Activated T-helper 17 cell treated with anti-CD3 and anti-CD28 coated beads, Interleukin-2, amount 50 U/mL, for 72 hours (primary cell): ENCODE results near the gene ZNF385B. TPM values are rescaled to one million over a fixed set of nuclear protein-coding genes. Genes with fewer than 3 reads are reported as not detected.

Experiments used
- ATAC-seq: fragments of 150-1000 bp; cut with Tn5 transposase; replicated peaks from 2 replicates; pipeline ENCODE4 v1.10.0; 2021; ENCODE audit warnings: mild to moderate bottlenecking, moderate library complexity
- H3K27ac Mint-ChIP-seq: one replicate; pipeline ENCODE4 v1.8.0; 2022; ENCODE audit warnings: mixed read lengths
- H3K27me3 Mint-ChIP-seq: one replicate; pipeline ENCODE4 v1.8.0; 2022; ENCODE audit warnings: mixed read lengths
- H3K36me3 Mint-ChIP-seq: one replicate; pipeline ENCODE4 v1.8.0; 2022; ENCODE audit warnings: low read depth, mild to moderate bottlenecking, mixed read lengths
- H3K4me1 Mint-ChIP-seq: one replicate; pipeline ENCODE4 v1.8.0; 2022; ENCODE audit warnings: mixed read lengths
- H3K4me3 Mint-ChIP-seq: one replicate; pipeline ENCODE4 v1.8.0; 2022; ENCODE audit warnings: mild to moderate bottlenecking, mixed read lengths
- H3K9me3 Mint-ChIP-seq: one replicate; pipeline ENCODE4 v1.8.0; 2022; ENCODE audit warnings: mixed read lengths
- total RNA-seq, 2 donors: library from RNA; stranded (reverse); gene quantifications; one replicate each; pipeline ENCODE4 v1.2.3, GENCODE V29; 2022

Gene ZNF385B
- total RNA-seq, 2 donors from 2014 or later: not detected

DNA sequence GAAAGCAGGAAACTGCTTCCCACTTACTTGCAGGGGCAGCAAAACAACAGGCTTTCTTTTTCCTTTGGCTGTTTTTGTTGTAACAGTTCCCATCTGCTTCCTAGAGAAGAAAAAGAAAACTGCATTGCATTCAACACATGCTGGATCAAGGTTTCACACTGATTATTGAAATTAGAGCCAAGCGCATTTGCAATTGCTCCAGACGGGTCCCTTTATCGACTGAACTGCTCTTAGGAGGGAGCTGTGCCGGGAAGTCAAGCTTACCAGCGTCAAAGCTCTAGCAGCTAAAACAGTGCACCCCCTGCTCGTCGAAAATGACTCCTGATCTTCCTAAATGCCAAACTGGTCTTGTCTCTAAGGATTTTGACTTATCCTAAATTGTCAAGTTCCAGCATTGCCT is 432.8 kb downstream of the ZNF385B start:
- no peaks in the 10 kb centered on the region for H3K4me1 Mint-ChIP-seq
- no peaks in the 10 kb centered on the region for H3K9me3 Mint-ChIP-seq
- H3K4me3 Mint-ChIP-seq: no peak overlapping the region
- H3K36me3 Mint-ChIP-seq: no peaks in the 10 kb centered on the region
- ATAC-seq: no peak
- H3K27ac Mint-ChIP-seq: no peak overlapping the region
- H3K27me3 Mint-ChIP-seq: peaks cover 4% of the 10 kb centered on the region

DNA sequence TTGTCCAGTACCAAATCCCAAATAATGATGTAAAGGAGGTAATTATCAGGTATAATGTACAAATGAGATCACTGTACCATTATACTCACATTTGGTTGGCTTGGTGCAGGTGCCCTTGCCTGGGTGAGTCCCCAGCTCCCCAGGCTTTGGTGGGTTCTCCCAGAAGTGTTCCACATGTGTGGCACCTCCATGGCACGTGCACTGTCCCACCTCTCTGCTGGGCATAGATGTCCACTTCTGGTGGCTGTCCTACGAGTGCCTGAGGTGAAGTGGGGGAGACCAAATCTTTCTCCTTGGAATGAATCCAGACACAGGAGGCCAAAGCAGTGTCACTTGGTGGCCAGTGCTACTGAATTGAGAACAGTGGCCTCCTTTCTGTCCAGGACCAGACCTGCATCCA is 434.3 kb downstream of the ZNF385B start:
- no peak overlapping the region for H3K4me3 Mint-ChIP-seq
- H3K27me3 Mint-ChIP-seq: peaks cover 4% of the 10 kb centered on the region
- H3K36me3 Mint-ChIP-seq: no peaks in the 10 kb centered on the region
- H3K9me3 Mint-ChIP-seq: no peaks in the 10 kb centered on the region
- no peak overlapping the region for H3K27ac Mint-ChIP-seq
- H3K4me1 Mint-ChIP-seq: no peaks in the 10 kb centered on the region
- no peak for ATAC-seq

DNA sequence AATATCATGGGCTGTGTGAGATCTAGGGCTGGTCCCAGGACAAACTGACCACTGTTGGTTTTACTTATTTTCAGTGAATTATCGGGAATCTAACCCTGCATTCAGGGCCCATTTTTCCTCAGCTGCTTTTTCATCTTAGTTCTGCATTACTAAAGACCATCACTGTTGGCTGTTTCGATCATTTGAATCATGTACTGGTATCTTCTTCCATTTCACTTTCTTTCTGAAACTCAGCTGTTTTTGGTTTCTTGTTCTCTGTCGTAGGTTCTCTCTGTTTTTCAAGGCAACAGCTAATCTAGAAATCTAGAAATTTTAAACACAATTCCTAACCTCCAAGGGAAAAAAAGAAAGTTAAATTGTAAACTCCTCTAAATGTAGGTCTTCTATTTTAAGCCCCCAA is 436.8 kb downstream of the ZNF385B start:
- no peaks in the 10 kb centered on the region for H3K4me1 Mint-ChIP-seq
- no peak overlapping the region for H3K27ac Mint-ChIP-seq
- no peaks in the 10 kb centered on the region for H3K36me3 Mint-ChIP-seq
- H3K4me3 Mint-ChIP-seq: no peak overlapping the region
- H3K9me3 Mint-ChIP-seq: no peaks in the 10 kb centered on the region
- ATAC-seq: no peak
- peaks cover 4% of the 10 kb centered on the region for H3K27me3 Mint-ChIP-seq

DNA sequence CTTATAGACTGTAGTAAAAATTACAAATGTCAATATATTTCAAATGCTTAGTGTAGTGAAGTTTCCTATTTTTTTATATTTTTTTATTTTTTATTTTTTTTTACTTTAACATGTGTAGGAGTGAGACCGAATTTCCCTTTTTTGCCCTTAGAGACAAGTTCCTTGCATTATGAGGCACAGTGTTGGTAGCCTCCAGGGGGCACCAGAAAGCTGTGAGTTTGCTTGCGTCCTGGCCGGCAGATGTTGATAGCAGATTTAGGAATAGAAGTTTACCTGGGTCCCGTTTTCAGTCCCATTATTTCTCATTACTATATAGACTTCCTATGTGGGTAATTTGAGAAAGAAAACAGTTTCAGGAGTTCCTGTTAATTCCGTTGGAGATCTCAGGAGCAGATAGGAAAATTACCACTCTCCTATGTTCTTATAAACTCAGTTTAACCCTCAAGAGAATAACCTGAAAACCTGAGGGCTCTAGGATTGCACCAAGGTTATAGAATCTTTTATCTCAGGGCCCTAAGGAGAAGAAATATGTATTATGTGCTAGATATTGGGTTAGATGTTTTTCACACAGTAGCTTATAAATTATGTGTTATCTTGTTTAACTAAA is 439.3 kb downstream of the ZNF385B start:
- no peak overlapping the region for H3K4me3 Mint-ChIP-seq
- ATAC-seq: peak; percentile 39
- H3K9me3 Mint-ChIP-seq: no peaks in the 10 kb centered on the region
- H3K36me3 Mint-ChIP-seq: no peaks in the 10 kb centered on the region
- no peaks in the 10 kb centered on the region for H3K27me3 Mint-ChIP-seq
- H3K4me1 Mint-ChIP-seq: no peaks in the 10 kb centered on the region
- no peak overlapping the region for H3K27ac Mint-ChIP-seq

DNA sequence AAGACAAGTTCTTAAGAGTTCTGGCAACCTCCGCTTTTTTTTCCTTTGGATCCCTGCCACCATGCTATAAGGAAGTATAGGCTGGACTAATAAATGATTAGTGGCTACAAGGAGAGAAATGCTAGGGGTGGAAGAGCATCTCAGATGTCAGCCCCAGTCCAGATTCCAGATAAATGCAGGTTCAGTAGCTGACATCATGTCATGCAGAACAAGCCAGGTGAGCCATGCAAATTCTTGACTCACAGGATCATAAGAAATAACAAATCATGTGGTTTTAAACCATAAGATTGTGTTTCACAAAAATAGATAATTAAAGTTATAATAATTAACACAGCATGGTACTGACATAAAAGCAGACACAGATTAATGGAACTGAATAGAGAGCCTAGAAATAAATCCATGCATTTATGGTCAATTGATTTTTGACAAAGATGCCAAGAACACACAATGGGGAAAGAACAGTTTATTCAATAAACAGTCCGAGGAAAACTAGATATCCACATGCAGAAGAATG is 443.9 kb downstream of the ZNF385B start:
- no peaks in the 10 kb centered on the region for H3K27me3 Mint-ChIP-seq
- no peaks in the 10 kb centered on the region for H3K36me3 Mint-ChIP-seq
- H3K4me3 Mint-ChIP-seq: no peak overlapping the region
- H3K27ac Mint-ChIP-seq: no peak overlapping the region
- no peak for ATAC-seq
- H3K4me1 Mint-ChIP-seq: no peaks in the 10 kb centered on the region
- no peaks in the 10 kb centered on the region for H3K9me3 Mint-ChIP-seq

DNA sequence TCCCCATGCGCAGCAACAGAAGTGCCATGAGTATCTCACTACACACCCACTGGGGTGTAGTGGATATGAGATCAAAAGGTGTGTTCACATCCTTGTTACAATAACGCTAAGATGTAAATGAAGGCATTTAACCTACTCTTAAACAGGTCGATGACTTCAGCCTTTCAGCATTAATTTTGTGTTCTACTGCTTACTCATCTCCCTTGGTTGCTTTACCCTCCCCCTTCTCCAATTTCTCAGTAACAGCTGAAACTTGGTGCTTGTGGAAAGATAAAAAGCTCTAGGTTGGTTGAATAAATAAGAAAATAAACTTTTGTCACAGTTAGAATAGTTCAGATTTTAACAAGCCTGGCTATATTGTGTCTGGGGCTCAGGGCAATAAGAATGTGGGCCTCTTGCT is 449.3 kb downstream of the ZNF385B start:
- H3K4me1 Mint-ChIP-seq: no peaks in the 10 kb centered on the region
- no peaks in the 10 kb centered on the region for H3K36me3 Mint-ChIP-seq
- H3K9me3 Mint-ChIP-seq: no peaks in the 10 kb centered on the region
- H3K4me3 Mint-ChIP-seq: no peak overlapping the region
- no peak for ATAC-seq
- H3K27me3 Mint-ChIP-seq: peaks cover 7% of the 10 kb centered on the region
- H3K27ac Mint-ChIP-seq: no peak overlapping the region

DNA sequence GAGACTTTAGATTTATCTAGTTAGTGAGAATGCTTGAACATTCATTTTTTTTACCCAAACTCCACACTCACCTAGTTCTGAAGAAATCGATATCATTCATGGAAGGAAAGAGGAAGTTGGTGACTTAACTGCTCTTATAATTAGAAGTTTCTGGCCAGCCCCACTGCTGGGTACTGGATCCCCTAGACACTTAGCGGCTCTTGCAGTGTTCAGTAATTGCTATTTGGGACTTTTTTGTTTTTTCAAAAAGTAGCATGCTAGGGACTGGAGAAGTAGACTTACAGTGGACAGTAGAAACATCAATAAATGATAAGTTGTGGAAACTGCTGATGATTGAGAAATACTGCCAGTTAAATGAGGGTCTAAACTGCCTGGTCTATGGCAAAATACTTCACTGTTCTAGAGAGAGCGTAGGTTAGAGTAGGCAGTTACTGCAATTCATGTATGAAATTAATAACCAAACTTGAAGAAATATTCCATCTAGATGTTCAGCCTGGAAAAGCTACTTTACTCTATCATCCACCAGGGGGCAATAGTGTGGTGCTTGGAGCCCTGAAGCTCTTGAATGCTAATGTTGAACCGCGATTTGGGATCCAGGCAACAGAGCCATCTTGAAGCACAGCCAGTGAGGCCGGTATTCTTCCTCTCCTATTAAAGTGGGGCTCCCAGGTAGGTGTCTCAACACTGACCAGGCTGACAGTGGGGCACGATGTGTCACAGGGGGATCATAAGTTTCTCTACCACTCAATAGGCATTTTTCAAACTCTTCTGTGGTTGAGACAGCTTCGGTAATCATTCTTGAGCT is 450.7 kb downstream of the ZNF385B start:
- peak; percentile 23 for ATAC-seq
- Mint-ChIP-seq H3K4me3 (no peak overlapping the region), H3K36me3 (no peaks in the 10 kb centered on the region), H3K4me1 (no peaks in the 10 kb centered on the region), H3K9me3 (no peaks in the 10 kb centered on the region), H3K27ac (no peak overlapping the region), H3K27me3 (peaks cover 7% of the 10 kb centered on the region)

DNA sequence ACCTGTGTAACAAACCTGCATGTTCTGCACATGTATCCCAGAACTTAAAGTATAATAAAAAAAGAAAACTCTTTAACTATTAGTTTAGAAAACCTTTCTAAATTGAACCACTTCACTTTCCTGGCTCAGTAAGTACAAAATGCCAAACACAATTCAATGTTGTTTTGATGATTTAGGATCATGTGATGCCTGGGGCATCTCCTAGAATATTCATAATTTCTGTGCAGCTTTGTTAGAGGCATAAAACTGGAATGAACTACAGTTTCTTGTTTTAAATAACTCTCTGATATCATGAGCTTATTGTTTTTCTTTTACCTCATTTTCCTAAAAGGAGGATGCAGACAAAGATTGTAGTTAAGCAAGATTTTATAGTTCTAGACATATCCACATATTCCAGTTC is 457.8 kb downstream of the ZNF385B start:
- Mint-ChIP-seq H3K36me3 (no peaks in the 10 kb centered on the region), H3K9me3 (no peaks in the 10 kb centered on the region), H3K27me3 (peaks cover 14% of the 10 kb centered on the region), H3K27ac (no peak overlapping the region), H3K4me1 (no peaks in the 10 kb centered on the region), H3K4me3 (no peak overlapping the region)
- ATAC-seq: no peak

DNA sequence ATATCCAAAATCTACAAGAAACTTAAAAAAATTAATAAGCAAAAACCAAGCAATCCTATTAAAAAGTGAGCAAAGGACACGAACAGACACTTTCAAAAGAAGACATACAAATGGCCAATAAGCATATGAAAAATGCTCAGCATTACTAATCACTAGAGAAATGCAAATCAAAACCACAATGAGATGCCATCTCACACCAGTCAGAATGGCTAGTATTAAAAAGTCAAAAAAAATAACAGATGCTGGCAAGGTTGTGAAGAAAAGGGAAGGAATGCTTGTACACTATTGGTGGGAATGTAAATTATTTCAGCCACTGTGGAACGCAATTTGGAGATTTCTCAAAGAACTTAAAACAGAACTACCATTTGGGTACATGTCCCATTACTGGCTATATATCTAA is 467.9 kb downstream of the ZNF385B start:
- no peaks in the 10 kb centered on the region for H3K27me3 Mint-ChIP-seq
- H3K36me3 Mint-ChIP-seq: no peaks in the 10 kb centered on the region
- no peak overlapping the region for H3K4me3 Mint-ChIP-seq
- no peaks in the 10 kb centered on the region for H3K4me1 Mint-ChIP-seq
- H3K9me3 Mint-ChIP-seq: no peaks in the 10 kb centered on the region
- no peak for ATAC-seq
- no peak overlapping the region for H3K27ac Mint-ChIP-seq

Other genes with a start within 250 kb of the ZNF385B start
- gene CWC22, start 145.7 kb upstream of the ZNF385B start, total RNA-seq: 10 to 100 TPM; 21.5 to 24.2 TPM